Measurements from ENCODE around the gene RNF186.

DNA sequence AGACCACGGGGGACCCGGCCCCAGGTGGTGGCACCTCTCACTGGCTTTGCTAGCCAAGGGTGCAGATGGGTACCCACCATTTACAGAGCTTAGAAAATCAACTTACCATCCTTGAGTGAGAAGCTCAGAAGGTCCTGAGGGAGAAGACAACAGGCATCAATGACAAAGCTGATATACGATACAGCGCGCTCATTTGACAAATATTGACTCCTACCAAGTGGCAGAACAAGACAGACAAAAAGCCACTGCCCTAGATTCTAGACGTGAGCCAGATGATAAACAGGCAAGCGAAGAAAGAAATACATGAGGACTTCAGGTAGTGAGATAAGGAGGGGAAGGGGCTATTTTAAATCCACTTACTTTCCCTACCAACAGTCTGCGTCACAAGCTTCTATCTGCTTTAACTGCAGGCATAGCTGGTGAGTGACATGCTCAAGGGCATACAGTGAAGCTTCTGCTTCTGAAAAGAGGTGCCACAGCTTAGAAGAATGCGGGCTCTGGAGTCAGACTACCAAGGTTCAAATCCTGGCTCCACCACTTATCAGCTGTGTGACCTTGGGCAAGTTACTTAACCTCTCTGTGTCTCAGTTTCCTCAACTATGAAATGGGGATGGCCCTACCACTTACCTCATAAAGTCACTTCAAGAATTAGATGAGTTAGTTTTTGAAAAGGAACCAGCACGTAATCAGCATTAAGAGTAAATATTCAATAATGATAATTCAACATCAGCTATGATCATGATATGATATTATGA, 44.5 kb downstream of the RNF186 start:
- TF ChIP-seq, protein P1, sequence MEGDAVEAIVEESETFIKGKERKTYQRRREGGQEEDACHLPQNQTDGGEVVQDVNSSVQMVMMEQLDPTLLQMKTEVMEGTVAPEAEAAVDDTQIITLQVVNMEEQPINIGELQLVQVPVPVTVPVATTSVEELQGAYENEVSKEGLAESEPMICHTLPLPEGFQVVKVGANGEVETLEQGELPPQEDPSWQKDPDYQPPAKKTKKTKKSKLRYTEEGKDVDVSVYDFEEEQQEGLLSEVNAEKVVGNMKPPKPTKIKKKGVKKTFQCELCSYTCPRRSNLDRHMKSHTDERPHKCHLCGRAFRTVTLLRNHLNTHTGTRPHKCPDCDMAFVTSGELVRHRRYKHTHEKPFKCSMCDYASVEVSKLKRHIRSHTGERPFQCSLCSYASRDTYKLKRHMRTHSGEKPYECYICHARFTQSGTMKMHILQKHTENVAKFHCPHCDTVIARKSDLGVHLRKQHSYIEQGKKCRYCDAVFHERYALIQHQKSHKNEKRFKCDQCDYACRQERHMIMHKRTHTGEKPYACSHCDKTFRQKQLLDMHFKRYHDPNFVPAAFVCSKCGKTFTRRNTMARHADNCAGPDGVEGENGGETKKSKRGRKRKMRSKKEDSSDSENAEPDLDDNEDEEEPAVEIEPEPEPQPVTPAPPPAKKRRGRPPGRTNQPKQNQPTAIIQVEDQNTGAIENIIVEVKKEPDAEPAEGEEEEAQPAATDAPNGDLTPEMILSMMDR (optimal IDR thresholded peaks at IDR 0.05 in 1 of 3, IDR thresholded peaks at IDR 0.05 in 1 of 3, conservative IDR thresholded peaks at IDR 0.05 in 1 of 3; ENCODE audit: extremely low read depth in 1 of 3, insufficient read depth in 2 of 3, low read length in 3 of 3), result no peak
- TF ChIP-seq EZH2 (IDR thresholded peaks at IDR 0.05; ENCODE audit: low read length), result no peak
